ENCODE data around the gene MAD1L1.

Gene MAD1L1

GRCh38 chr7:1944619-1945210 is 288.0 kb downstream of the MAD1L1 start:
- no peak for DNase-seq

GRCh38 chr7:1943933-1944618 is 288.7 kb downstream of the MAD1L1 start:
- peak; percentile 41 for DNase-seq

GRCh38 chr7:1943326-1943725 is 289.4 kb downstream of the MAD1L1 start:
- DNase-seq = no peak

- DNase-seq = no peak
These were observed 289.8 kb downstream of the MAD1L1 start for GRCh38 chr7:1942941-1943289.

GRCh38 chr7:1942243-1942940 is 290.4 kb downstream of the MAD1L1 start:
- peak; percentile 60 for DNase-seq

GRCh38 chr7:1941464-1942242 is 291.1 kb downstream of the MAD1L1 start:
- DNase-seq = peak; percentile 23

GRCh38 chr7:1940863-1941262 is 291.9 kb downstream of the MAD1L1 start:
- DNase-seq = no peak

GRCh38 chr7:1940402-1940786 is 292.4 kb downstream of the MAD1L1 start:
- DNase-seq = peak; percentile 90

- DNase-seq = peak; percentile 39
These were observed 293.0 kb downstream of the MAD1L1 start for GRCh38 chr7:1939434-1940401.

- DNase-seq = peak; percentile 39
These were observed 293.8 kb downstream of the MAD1L1 start for GRCh38 chr7:1938788-1939433.

GRCh38 chr7:1937252-1937605 is 295.5 kb downstream of the MAD1L1 start:
- no peak for DNase-seq

GRCh38 chr7:1936531-1937251 is 296.1 kb downstream of the MAD1L1 start:
- no peak for DNase-seq

- no peak for DNase-seq
These were observed 296.8 kb downstream of the MAD1L1 start for GRCh38 chr7:1936006-1936310.

- DNase-seq = no peak
These were observed 297.4 kb downstream of the MAD1L1 start for GRCh38 chr7:1935176-1936005.

GRCh38 chr7:1934756-1935155 is 298.0 kb downstream of the MAD1L1 start:
- no peak for DNase-seq

GRCh38 chr7:1934017-1934416 is 298.7 kb downstream of the MAD1L1 start:
- no peak for DNase-seq

GRCh38 chr7:1933066-1933750 is 299.5 kb downstream of the MAD1L1 start:
- DNase-seq = no peak

GRCh38 chr7:1931951-1932270 is 300.8 kb downstream of the MAD1L1 start:
- no peak for DNase-seq

- no peak for DNase-seq
These were observed 301.3 kb downstream of the MAD1L1 start for GRCh38 chr7:1931256-1931950.
